ENCODE measurements around the gene TSPAN5. TPM values are rescaled to one million over a fixed set of nuclear protein-coding genes. Genes with fewer than 3 reads are reported as not detected.

The TSPAN5 gene
- total RNA-seq, 4 donors from 2014 or later: 14.5 to 33.4 (median 17.0) TPM

GRCh38 chr4:98581126-98581525, 77.3 kb downstream of the TSPAN5 start:
- peaks cover 13% of the 10 kb centered on the region for H3K4me1 ChIP-seq
- 60% methylated on average over 3 of the region's 3 CpGs for WGBS
- H3K27ac ChIP-seq: no peak overlapping the region
- TF ChIP-seq POLR2A (IDR thresholded peaks at IDR 0.05) (no peak), POLR2AphosphoS5 (IDR thresholded peaks at IDR 0.05) (no peak), CTCF (IDR thresholded peaks at IDR 0.05) (no peak), EP300 (IDR thresholded peaks at IDR 0.05) (no peak)
- H3K9me3 ChIP-seq: no peaks in the 10 kb centered on the region
- no peaks in the 10 kb centered on the region for H3K27me3 ChIP-seq
- H3K36me3 ChIP-seq: no peaks in the 10 kb centered on the region
- no peak overlapping the region for H3K4me3 ChIP-seq
- DNase-seq (ENCODE audit: low spot score in 2 of 2): no peak

- Histone ChIP-seq H3K36me3 (no peaks in the 10 kb centered on the region), H3K4me1 (peaks cover 21% of the 10 kb centered on the region), H3K27me3 (no peaks in the 10 kb centered on the region), H3K27ac (no peak overlapping the region), H3K9me3 (no peaks in the 10 kb centered on the region), H3K4me3 (no peak overlapping the region)
- WGBS: 11% methylated on average over 2 of the region's 2 CpGs
- DNase-seq (ENCODE audit: low spot score in 2 of 2): no peak
- TF ChIP-seq CTCF (IDR thresholded peaks at IDR 0.05) (no peak), POLR2A (IDR thresholded peaks at IDR 0.05) (no peak), POLR2AphosphoS5 (IDR thresholded peaks at IDR 0.05) (no peak), EP300 (IDR thresholded peaks at IDR 0.05) (no peak)
These were observed 80.5 kb downstream of the TSPAN5 start for GRCh38 chr4:98577956-98578355.

GRCh38 chr4:98574816-98575215, 83.6 kb downstream of the TSPAN5 start:
- Histone ChIP-seq H3K27ac (no peak overlapping the region), H3K4me3 (no peak overlapping the region), H3K27me3 (no peaks in the 10 kb centered on the region), H3K4me1 (peaks cover 23% of the 10 kb centered on the region), H3K36me3 (no peaks in the 10 kb centered on the region), H3K9me3 (no peaks in the 10 kb centered on the region)
- no peak for DNase-seq (ENCODE audit: low spot score in 2 of 2)
- WGBS: 89% methylated on average over 4 of the region's 4 CpGs
- TF ChIP-seq CTCF (IDR thresholded peaks at IDR 0.05): no peak
- no peak for TF ChIP-seq POLR2A (IDR thresholded peaks at IDR 0.05)
- TF ChIP-seq POLR2AphosphoS5 (IDR thresholded peaks at IDR 0.05): no peak
- no peak for TF ChIP-seq EP300 (IDR thresholded peaks at IDR 0.05)

- 43% methylated on average over 2 of the region's 2 CpGs for WGBS
- no peaks in the 10 kb centered on the region for H3K27me3 ChIP-seq
- no peak overlapping the region for H3K27ac ChIP-seq
These were observed 84.6 kb downstream of the TSPAN5 start for GRCh38 chr4:98573791-98574190.

GRCh38 chr4:98572697-98573096, 85.7 kb downstream of the TSPAN5 start:
- Histone ChIP-seq H3K4me1 (peaks cover 22% of the 10 kb centered on the region), H3K9me3 (no peaks in the 10 kb centered on the region), H3K27me3 (no peaks in the 10 kb centered on the region), H3K36me3 (no peaks in the 10 kb centered on the region), H3K27ac (no peak overlapping the region), H3K4me3 (no peak overlapping the region)
- no peak for TF ChIP-seq CTCF (IDR thresholded peaks at IDR 0.05)
- TF ChIP-seq POLR2A (IDR thresholded peaks at IDR 0.05): no peak
- 44% methylated on average over 2 of the region's 2 CpGs for WGBS
- no peak for DNase-seq (ENCODE audit: low spot score in 2 of 2)

More at GRCh38 chr4:98573791-98574190, 84.6 kb downstream of the TSPAN5 start:
- no peaks in the 10 kb centered on the region for H3K9me3 ChIP-seq
- DNase-seq (ENCODE audit: low spot score in 2 of 2): no peak
- H3K4me3 ChIP-seq: no peak overlapping the region
- TF ChIP-seq POLR2AphosphoS5 (IDR thresholded peaks at IDR 0.05) (no peak), EP300 (IDR thresholded peaks at IDR 0.05) (no peak), CTCF (IDR thresholded peaks at IDR 0.05) (no peak), POLR2A (IDR thresholded peaks at IDR 0.05) (no peak)
- peaks cover 25% of the 10 kb centered on the region for H3K4me1 ChIP-seq
- H3K36me3 ChIP-seq: no peaks in the 10 kb centered on the region

All from suprapubic skin (tissue), 4 donors.